ENCODE measurements around the gene EPHA2.

The EPHA2 gene

DNA sequence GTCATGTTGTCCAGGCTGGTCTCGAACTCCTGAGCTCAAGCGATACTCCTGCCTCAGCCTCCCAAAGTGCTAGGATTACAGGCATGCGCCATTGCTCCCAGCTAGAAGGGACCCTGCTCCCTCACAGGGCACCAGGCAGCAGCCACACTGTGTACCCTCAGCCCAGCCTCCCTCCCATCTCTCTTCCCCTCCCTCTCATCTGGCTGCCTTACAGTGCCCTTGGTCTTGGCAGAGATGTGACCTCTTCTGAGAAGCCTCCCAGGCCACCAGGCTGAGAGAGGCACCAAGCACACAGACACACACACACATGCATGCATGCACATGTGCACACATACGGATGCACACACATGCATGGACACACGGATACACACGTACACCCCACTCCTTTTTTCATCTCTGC lies 25.0 kb downstream of the EPHA2 start:
- TF ChIP-seq, protein P1, sequence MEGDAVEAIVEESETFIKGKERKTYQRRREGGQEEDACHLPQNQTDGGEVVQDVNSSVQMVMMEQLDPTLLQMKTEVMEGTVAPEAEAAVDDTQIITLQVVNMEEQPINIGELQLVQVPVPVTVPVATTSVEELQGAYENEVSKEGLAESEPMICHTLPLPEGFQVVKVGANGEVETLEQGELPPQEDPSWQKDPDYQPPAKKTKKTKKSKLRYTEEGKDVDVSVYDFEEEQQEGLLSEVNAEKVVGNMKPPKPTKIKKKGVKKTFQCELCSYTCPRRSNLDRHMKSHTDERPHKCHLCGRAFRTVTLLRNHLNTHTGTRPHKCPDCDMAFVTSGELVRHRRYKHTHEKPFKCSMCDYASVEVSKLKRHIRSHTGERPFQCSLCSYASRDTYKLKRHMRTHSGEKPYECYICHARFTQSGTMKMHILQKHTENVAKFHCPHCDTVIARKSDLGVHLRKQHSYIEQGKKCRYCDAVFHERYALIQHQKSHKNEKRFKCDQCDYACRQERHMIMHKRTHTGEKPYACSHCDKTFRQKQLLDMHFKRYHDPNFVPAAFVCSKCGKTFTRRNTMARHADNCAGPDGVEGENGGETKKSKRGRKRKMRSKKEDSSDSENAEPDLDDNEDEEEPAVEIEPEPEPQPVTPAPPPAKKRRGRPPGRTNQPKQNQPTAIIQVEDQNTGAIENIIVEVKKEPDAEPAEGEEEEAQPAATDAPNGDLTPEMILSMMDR (IDR thresholded peaks at IDR 0.05; ENCODE audit: low read depth, low read length): no peak
- no peak overlapping the region for H3K4me3 ChIP-seq (ENCODE audit: low read depth, low read length)

DNA sequence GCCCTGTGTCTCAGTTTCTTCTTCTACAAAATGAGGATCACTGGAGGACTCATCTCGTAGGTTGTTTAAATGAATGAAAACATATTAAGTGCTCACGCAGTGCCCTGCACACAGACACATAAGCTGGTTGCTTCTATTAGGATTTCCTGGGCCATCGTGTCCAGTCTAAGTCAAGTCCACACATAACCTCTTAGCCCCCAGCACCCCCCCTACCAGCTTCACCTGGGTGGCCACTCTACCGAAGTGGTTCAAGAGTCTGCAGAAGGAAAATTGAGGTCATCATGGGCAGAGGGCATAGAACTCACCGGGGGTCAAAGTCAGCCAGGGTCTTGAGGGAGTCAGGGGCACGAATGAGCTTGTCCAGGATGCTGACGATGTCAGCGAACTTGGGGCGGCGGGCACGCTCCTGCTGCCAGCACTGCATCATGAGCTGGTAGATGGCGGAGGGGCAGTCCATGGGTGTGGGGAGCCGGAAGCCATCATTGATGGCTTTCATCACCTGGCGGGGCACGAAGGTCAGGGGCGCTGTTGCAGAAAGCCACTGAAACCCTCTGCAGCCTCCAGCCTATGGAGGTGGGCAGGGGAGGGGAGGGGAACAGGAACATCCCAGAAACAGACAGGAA lies 25.8 kb downstream of the EPHA2 start:
- TF ChIP-seq, protein P1 (IDR thresholded peaks at IDR 0.05; ENCODE audit: low read depth, low read length): no peak
- H3K4me3 ChIP-seq (ENCODE audit: low read depth, low read length): no peak overlapping the region

DNA sequence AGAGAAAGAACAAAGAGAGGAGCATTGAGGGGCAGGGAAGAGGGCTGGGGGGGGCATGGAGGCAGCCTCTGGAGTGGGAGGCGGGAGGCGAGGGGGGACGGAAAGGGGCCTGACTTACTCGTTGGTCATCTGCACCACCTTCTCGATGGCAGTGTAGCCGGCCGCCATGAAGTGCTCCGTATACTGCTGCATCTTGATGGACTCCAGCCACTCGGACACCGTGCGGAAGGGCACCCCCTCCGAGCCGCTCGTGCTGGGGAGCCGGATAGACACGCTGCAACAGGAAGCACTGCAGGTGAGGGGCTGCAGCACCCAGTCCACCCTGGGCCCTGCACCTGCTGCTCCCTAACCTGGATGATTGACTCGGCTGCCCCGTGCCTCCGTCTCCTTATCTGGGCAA lies 26.6 kb downstream of the EPHA2 start:
- H3K4me3 ChIP-seq (ENCODE audit: low read depth, low read length): no peak overlapping the region
- TF ChIP-seq, protein P1 (IDR thresholded peaks at IDR 0.05; ENCODE audit: low read depth, low read length): no peak

DNA sequence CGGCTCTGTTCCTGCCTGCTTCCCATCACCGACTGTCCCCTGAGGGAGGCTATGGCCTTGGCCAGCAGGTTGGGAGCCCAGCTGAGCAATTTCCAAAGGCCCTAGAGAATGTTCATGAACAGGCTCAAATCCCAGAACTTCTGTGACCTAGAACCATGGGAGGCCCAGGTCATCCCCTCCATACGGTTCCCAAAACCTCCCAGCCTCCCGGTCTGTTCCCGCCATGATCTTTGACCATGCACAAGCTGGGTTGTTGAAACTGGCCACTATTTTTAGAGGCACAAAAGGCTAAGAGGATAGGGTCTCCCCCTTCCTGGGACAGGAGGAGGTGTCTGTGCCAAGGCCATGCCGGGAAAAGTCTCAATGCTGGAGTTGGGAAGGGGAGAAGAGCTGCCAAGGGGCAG lies 27.5 kb downstream of the EPHA2 start:
- TF ChIP-seq, protein P1 (IDR thresholded peaks at IDR 0.05; ENCODE audit: low read depth, low read length): no peak
- no peak overlapping the region for H3K4me3 ChIP-seq (ENCODE audit: low read depth, low read length)

DNA sequence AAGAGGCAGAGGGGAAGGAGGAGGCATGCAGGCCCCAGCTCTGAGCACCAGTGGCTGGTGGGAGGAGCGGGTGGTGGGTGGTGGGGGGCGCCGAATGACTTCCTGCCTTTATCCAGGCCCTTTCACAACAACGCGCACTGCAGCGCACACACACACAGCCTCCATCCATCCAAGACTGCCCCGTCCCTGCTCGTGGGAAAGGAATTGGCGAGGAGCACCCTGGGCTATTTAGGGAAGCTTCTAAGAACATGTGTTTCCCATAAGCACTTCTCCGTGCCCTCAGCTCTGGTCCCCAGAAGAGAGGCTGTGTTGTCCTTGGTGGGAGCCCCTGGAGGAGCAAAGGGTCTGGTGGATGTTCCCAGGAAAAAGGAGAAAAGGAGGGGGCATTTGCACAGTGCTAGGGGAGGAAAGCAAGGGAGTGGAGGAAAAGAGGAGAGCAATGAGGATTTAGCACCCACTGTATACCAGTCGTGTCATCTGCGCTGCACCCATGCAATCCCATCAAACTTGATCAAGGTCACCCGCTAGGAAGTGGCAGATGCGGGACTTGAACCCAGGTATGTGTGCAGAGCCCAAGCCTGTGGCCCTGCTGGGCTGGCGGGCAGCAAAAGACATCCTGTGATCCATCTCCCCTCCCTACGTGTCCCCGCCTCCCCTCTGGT lies 28.1 kb downstream of the EPHA2 start:
- TF ChIP-seq, protein P1 (IDR thresholded peaks at IDR 0.05; ENCODE audit: low read depth, low read length): no peak
- H3K4me3 ChIP-seq (ENCODE audit: low read depth, low read length): no peak overlapping the region

DNA sequence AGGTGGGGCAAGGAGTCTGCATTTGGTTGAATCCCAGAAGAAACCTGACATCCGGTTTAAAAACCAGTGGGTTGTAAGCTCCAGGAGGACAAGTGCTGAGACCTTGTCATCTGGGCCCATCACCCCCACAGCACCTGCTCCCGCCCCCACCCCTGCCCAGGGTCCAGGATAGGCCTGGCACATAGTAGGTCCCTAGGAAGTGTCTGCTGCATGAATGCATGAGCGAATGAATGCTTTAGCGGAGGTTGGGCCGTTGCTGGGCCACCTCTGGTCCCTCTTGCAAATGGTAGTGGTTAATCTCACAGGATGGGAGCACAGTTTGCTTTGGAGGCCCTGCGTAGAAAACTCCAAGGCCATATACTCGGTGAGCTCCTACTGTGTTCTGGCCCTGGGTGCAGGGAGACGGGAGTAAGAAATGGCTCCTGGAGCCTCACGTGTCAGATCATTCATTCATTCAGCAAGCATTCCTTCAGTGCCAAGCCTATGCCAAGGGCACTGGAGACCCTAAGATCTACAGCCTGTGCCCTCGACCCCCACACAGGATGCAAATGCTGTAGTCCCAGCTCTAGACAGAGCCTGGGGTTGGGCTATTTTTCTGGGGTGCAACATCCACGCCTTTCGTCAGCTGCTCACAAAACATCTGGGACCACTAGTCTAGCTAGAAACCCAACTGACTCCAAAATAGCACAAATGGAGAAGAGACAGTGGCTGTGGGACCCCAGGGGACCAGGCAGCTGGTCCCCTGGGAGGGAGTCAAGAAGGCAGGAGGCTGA lies 28.9 kb downstream of the EPHA2 start:
- no peak overlapping the region for H3K4me3 ChIP-seq (ENCODE audit: low read depth, low read length)
- TF ChIP-seq, protein P1 (IDR thresholded peaks at IDR 0.05; ENCODE audit: low read depth, low read length): no peak

DNA sequence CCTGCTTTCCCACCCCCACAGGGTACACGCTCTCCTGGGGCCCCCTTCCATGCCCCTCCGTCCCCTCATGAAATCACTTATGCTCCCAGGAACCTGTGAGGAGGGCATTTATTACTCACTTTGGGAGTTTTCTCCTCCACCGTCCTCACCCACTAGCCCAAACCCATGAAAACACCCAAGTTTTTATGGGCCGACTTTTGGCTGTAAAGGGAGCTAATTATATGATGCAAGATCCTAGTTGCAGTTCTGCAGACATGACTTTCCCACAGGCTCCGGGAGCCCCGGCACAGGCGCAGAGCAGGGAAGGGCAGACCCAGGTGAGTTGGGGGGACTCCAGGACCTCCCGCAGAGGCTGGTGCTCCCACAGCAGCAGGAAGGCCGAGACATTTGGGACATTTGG lies 29.7 kb downstream of the EPHA2 start:
- H3K4me3 ChIP-seq (ENCODE audit: low read depth, low read length): no peak overlapping the region
- TF ChIP-seq, protein P1 (IDR thresholded peaks at IDR 0.05; ENCODE audit: low read depth, low read length): no peak

All from WI38 (cell line).